HG02571 (cell line): Measurements from ENCODE around the gene LSG1.
"Not testable (repeated sequence)": the region's sequence is repeated elsewhere in the genome, so short reads cannot be mapped to it uniquely, and the experiment has no call there.

Experiments used
- ATAC-seq: cut with Tn5 transposase; IDR thresholded peaks from one replicate; pipeline ENCODE4 v1.9.1; 2021; ENCODE audit warnings: mild to moderate bottlenecking, moderate library complexity; ENCODE audit not compliant: unreplicated experiment

LSG1 gene

DNA sequence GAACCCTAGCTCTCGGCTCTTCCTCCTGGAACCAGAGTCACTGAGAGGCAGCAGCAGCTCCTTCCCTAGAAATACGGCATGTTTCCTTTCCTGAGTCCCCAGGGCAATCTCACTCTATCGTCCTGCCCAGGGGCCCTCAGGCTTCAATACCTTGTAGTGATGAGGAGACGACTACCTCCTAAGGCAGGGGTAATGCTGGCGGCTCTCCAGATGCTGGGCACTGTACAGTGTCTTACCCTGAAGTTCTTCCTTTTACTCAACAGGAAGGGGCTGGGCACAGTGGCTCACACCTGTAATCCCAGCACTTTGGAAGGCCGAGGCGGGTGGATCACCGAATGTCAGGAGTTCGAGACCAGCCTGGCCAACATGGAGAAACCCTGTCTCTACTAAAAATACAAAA is 52.2 kb downstream of the LSG1 start:
- ATAC-seq, result no peak

DNA sequence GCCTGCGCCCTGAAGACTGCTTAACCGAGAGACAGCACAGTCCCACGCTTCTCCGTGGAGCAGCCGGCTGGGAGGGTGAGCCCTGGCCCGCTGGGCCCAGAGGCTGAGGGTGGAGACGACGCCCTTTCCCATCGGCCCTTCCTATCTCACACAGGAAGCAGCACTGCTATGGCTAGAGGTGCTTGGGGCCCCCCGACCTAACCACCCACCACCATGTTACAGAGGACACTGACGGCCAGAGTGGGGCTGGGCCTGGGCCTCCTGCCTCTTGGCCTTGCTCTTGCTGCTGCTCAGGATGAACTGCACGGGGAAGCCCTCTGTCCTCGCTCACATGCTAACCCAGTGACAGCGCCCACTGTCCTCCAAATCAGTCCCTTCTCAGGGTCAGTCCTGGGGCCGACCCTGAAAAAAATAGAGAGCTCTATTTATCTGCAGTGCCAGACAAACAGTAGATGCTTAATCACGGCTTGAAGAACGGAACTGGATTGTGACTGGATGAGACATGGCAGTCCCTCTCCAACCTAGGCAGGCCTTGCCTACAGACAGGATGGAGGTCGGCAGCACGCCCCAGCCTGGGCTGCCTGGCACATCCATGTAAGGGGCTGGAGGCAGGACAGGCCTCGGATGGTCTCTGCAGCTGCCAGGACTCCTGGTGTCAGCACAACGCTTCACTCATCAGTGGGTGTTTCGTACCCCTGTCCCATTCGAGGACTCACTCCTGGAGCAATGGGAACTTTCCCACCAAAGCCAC is 53.0 kb downstream of the LSG1 start:
- no peak for ATAC-seq

- no peak for ATAC-seq
These were observed 54.2 kb downstream of the LSG1 start for GRCh38 chr3:194617827-194618226.

DNA sequence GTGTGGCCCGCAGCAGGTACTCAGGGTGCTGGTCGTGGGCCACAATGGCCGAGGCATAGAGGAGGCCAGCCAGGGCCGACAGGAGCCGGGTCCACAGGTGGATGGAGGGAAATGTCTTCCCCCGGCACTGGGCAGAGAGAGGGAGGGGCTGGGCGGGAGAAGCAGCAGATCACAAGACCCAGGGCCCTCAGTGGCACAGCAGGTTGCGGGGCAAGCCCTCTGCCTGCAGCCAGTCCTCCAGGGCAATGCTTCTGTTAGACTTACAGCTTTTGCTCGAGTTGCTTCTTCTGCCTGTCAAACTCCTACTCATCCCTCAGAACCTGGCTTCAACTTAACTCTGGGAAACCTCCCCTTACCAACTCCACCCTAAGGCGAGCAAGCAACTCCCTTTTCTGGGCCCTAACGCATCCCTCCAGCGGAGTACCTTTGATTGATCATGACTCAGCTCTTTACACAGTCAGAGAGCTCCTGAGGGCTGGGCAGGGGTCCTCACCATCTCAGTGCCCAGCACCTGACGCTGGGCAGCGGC is 54.8 kb downstream of the LSG1 start:
- no peak for ATAC-seq

DNA sequence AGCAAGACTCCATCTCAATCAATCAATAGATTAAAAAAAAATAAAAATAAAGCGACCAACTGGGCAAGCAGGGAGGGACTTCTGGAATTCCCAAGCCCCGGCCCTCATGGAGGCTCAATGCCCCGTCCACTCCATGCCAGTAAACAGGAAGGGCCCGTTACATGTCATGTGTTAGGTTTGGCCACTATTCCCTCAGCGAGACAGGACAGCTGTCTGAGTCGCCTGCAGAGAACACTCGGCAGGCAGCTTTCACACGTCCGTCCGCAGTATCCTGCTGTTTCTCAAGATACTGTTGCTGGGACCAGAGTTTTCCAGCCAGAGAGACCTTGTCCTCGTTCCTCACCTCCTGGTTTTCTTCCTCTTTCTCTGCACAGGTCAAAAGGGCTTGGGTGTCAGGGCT is 56.8 kb downstream of the LSG1 start:
- ATAC-seq, result no peak

- ATAC-seq, result no peak
These were observed 59.8 kb downstream of the LSG1 start for GRCh38 chr3:194612221-194612620.

- no peak for ATAC-seq
These were observed 61.3 kb downstream of the LSG1 start for GRCh38 chr3:194610689-194611088.

DNA sequence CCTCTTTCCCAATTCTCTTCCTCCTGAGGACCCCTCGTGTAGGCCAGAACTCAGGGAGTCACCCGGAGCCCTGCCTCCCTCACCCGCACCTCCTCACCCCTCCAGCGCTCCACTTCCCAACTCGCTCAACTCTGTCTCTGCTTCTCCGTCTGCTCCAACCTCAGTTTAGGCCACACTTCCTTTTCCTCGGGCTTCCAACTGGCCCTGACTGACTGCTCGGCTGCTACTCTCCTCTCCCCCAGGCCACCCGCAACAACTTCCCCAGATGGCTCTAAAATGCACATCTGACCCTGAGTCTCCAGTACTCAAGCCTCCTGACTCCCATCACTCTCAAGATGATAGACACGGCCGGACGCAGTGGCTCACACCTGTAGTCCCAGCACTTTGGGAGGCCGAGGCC is 62.4 kb downstream of the LSG1 start:
- ATAC-seq, result no peak

DNA sequence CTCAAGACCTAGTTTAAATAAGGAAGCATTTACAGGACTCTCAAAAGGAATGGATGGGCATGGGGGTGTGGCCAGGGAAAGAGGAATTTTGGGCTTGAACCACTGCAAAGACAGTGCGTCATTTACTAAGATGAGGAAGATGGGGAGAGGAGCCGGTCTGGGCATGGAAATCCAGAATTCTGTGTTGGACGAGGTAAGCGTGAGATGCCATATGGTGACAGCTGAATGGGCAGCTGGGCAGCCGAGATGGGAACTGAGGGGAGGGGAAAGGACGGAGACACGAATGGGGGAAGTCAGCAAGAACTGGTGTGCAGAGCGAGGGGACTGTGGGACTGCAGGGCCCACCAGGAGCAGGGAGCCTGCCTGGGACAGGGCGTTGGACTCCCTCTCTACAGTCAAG is 63.0 kb downstream of the LSG1 start:
- ATAC-seq, result no peak

DNA sequence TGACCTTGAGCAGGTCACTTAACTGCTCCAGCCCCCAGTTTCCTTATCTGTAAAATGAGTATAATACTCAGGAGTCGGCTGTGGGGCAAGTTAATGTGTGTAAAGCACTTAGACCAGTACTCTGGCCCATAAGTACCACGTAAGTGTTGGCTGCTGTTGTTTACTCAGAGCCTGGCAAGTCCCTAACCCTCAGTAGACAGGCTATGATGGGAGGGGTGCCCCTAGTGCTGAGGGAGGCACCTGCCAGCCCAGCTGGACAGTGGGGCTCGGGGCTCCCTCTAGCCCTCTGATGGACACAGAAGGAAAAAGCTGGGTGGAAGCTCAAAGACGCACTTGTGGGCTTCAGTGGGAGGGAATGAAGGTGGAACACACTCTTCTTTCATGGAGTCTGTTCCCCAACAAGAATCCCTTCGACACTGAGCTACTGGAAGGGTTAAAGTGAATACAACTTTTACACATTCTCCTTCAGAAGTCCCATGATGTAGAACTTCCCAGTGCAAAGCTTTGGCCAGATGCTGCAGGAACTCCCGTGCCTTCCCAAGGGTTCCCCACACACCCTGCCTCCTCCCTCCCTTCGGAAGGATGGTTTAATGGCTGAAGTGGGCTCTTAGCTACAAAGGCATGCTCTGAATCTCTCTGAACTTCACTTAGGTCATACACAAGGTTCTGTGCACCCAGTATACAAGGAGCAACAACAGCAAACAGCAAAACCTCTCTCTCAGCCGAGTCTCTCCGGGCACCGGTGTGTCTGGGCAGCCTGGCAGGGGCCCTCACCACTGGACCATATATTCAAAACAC is 64.2 kb downstream of the LSG1 start:
- ATAC-seq, result no peak

- ATAC-seq, result no peak
These were observed 65.0 kb downstream of the LSG1 start for GRCh38 chr3:194606941-194607340.

DNA sequence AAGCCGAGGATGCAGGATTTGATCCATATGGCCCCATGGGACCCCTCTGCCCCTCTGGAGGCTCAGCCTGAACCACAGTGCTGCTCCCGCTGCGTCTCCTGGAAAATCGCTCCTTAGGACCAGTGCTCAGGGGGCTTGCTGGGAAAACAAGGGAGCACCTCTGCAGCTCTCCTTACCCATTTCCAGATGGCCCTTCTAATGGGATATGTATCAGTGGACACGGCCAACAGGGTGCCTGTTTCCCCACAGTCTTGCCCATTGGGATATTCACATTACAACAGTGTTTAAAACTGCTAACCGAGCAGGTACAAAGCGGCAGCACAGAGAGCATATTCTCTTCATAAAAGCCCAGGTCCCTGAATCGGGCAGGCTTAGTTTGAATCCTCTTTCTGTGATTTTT is 65.8 kb downstream of the LSG1 start:
- no peak for ATAC-seq

DNA sequence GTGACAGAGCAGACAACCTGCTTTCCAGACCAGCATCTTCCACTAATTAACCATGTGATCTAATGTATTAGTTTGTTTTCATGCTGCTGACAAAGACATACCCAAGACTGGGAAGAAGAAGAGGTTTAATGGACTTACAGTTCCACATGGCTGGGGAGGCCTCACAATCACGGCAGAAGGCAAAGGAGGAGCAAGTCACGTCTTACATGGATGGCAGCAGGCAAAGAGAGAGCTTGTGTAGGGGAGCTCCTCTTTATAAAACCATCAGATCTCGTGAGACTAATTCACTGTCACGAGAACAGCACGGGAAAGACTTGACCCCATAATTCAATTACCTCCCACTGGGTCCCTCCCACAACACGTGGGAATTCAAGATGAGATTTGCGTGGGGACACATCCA is 66.7 kb downstream of the LSG1 start:
- ATAC-seq, result not testable (repeated sequence)

DNA sequence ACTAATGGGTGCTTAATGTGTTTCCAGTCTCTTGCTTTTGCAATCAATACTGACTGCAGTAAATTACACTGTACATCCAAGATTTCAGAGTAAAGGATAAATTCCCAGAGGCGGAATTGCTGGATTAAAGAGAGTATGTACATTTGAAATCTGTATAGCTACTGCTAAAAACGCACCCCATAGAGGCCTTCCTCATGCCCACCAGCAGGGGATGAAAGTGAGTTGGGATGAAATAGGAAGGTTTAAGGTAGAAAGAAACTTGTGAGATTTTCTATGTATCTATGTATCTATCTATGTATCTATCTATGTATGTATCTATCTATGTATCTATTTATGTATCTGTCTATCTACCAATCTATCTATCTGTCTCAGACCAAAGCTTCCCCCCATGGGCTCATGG is 67.2 kb downstream of the LSG1 start:
- no peak for ATAC-seq

GRCh38 chr3:194604126-194604525 is 67.9 kb downstream of the LSG1 start:
- ATAC-seq, result no peak

GRCh38 chr3:194602669-194603171 is 69.3 kb downstream of the LSG1 start:
- ATAC-seq, result no peak

- ATAC-seq, result no peak
These were observed 73.0 kb downstream of the LSG1 start for GRCh38 chr3:194598771-194599557.

DNA sequence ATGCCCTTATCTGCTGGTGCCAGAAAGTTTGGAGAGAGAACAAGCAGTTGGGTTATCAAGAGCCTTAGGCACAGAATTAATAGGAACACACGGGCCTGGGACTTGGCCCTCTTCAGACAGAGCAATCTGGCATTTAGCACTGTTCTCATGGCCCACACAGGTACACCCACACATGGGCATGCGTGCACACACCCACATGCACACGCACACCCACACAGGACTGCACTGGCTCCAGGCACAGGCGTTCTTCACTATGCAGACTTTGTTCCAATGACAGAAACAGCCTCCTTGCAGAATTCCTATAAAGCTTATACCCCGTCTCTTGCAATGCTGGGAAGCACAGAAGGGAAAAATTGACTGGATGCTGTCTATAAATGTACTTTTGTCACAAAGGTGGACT is 75.1 kb downstream of the LSG1 start:
- no peak for ATAC-seq

DNA sequence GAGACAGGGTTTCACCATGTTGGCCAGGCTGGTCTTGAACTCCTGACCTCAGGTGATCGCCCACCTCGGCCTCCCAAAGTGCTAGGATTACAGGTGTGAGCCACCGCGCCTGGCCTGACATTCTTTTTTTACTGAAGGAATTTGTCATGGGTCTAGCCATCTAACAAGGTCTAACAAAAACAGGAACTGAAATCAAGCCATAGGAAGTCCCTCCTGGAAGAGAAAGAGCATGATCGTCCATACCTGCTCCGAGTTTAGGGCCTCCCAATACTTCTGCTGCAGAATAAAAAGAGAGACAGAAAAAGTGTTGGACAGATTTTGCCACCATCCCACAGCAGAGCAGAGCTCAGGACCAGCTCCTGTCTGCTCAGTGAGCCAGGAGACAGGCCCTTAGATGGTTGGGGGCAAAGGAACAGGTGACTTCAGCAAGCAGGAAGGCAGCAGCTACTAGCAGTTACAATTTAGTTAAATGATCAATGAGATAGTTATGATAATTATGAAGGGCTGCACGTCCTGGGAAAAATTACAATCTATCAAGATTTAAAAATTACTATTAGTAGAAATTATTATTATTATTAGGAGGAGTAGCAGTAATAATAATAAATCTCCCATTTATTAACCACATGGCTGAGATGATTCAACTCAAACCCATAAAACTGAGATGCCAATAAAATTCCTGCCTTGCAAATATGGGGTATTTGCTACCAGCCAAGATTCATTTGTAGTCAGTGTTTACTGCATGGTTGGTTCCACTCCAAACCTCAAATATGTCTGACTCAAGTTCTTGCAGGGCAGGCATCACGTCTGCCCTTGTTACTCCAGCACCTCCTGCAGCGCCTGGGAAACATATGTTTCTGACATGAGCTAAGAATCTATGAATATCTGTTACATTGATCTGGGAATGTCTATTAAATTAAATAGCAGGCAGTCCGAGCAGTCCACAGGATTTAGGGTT is 78.9 kb downstream of the LSG1 start:
- ATAC-seq, result no peak
